ENCODE data around the gene FBXO2. TPM values are rescaled to one million over a fixed set of nuclear protein-coding genes. Genes with fewer than 3 reads are reported as not detected.
"Not testable (repeated sequence)": the region's sequence is repeated elsewhere in the genome, so short reads cannot be mapped to it uniquely, and the experiment has no call there.

FBXO2 gene
- total and polyA plus RNA-seq, 2 donors (not counting 1 experiment from before 2014, with no cell fraction given), result 0.87 to 2.6 TPM

DNA sequence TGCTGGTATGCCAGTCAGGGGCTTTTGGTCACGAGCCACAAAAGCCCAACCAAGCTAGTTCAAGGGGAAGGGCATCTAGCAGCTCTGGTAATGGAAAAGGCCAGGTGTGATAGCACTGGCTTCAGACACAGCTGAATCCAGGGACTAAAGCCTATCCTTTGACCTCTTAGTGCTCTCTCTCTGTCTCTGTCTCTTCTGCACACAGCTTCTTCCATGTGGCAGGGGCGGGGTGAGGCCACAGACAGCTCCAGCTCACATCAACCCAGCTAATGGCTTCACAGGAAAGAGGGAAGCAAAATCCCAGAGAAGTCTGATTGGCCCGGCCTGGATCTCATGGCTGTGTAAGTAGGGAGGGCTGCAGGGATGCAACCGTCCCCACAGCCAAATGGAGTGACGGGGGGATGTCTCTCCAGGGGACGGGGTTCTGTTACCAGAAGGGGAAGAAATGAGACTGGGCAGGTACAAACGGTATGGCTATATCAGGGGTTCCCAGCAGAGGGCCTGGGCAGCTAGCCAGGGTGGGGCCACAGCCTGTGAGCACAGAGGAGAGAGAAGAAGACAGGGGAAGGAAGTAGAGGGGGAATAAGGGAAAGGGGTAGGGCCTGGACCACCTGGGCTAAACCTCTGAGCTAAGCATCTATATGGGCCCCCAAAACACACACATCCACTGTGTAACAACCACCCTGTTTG, 42.4 kb downstream of the FBXO2 start:
- Histone ChIP-seq H4K20me1 (ENCODE audit: control insufficient read depth, extremely low read depth, insufficient read depth, low read length) (no peaks in the 10 kb centered on the region), H3K4me2 (ENCODE audit: extremely low read depth, insufficient read depth, low read length) (no peak overlapping the region), H3K79me2 (ENCODE audit: control insufficient read depth, insufficient read depth, low read length) (no peaks in the 10 kb centered on the region), H3K27ac (ENCODE audit: insufficient read depth, low read length) (no peak overlapping the region), H3K4me3 (replicated peaks in 1 of 4; ENCODE audit: control extremely low read depth in 1 of 4, insufficient read depth in 1 of 4, low read depth in 3 of 4, low read length in 4 of 4) (no peak overlapping the region), H3K36me3 (ENCODE audit: control insufficient read depth, insufficient read depth, low read length) (no peaks in the 10 kb centered on the region), H3K9me3 (ENCODE audit: control insufficient read depth, insufficient read depth, low read depth, low read length) (no peaks in the 10 kb centered on the region), H3K9ac (ENCODE audit: insufficient read depth, low read length) (no peak overlapping the region), H3K27me3 (ENCODE audit: control insufficient read depth, insufficient read depth, low read length) (no peaks in the 10 kb centered on the region), H3K4me1 (ENCODE audit: control insufficient read depth, extremely low read depth, insufficient read depth, low read length) (no peaks in the 10 kb centered on the region), H2AFZ (ENCODE audit: low read length) (no peak overlapping the region)
- TF ChIP-seq CTCF (conservative IDR thresholded peaks at IDR 0.05 in 1 of 2, IDR thresholded peaks at IDR 0.05 in 1 of 2; ENCODE audit: low read depth in 1 of 2, low read length in 2 of 2), result no peak
- no peak for TF ChIP-seq EZH2 (IDR thresholded peaks at IDR 0.05; ENCODE audit: low read length, missing control alignments)
- DNase-seq (ENCODE audit: low read depth in 2 of 2), result no peak

DNA sequence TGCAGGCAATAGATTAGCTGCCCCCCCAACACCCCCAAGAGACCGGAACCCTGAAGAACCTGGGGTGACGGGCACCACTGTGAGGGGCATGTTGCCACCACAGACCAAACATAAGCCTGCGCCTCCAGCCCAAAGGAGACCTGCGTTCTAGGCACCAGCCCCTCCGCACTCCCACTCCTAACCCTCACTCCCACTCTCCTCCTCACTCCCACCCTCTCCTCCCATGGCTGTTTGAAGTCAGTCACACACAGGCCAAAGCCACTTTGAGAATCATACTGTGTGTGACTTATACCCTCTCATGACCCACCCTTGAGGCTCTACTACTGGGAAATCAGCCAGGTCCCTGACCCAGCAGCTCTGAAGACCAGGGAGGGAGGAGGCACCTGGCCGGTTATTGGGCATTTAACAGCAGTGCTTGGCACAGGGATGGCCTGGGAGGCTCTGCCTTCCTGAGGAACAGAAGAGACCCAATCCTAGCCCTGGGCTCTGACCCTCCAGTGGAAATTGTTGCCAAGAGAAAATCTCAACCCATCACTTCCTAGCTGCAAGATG, 43.5 kb downstream of the FBXO2 start:
- Histone ChIP-seq H4K20me1 (ENCODE audit: control insufficient read depth, extremely low read depth, insufficient read depth, low read length) (no peaks in the 10 kb centered on the region), H3K27me3 (ENCODE audit: control insufficient read depth, insufficient read depth, low read length) (no peaks in the 10 kb centered on the region), H3K4me3 (replicated peaks in 1 of 4; ENCODE audit: control extremely low read depth in 1 of 4, insufficient read depth in 1 of 4, low read depth in 3 of 4, low read length in 4 of 4) (no peak overlapping the region), H2AFZ (ENCODE audit: low read length) (no peak overlapping the region), H3K9ac (ENCODE audit: insufficient read depth, low read length) (no peak overlapping the region), H3K4me2 (ENCODE audit: extremely low read depth, insufficient read depth, low read length) (no peak overlapping the region), H3K79me2 (ENCODE audit: control insufficient read depth, insufficient read depth, low read length) (no peaks in the 10 kb centered on the region), H3K9me3 (ENCODE audit: control insufficient read depth, insufficient read depth, low read depth, low read length) (no peaks in the 10 kb centered on the region), H3K36me3 (ENCODE audit: control insufficient read depth, insufficient read depth, low read length) (no peaks in the 10 kb centered on the region), H3K27ac (ENCODE audit: insufficient read depth, low read length) (no peak overlapping the region), H3K4me1 (ENCODE audit: control insufficient read depth, extremely low read depth, insufficient read depth, low read length) (no peaks in the 10 kb centered on the region)
- TF ChIP-seq EZH2 (IDR thresholded peaks at IDR 0.05; ENCODE audit: low read length, missing control alignments), result no peak
- no peak for DNase-seq (ENCODE audit: low read depth in 2 of 2)

DNA sequence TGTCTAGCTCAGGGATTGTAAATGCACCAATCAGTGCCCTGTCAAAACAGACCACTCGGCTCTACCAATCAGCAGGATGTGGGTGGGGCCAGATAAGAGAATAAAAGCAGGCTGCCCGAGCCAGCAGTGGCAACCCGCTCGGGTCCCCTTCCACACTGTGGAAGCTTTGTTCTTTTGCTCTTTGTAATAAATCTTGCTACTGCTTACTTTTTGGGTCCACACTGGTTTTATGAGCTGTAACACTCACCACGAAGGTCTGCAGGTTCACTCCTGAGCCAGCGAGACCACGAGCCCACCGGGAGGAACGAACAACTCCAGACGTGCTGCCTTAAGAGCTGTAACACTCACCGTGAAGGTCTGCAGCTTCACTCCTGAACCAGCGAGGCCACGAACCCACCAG, 44.9 kb downstream of the FBXO2 start:
- not testable (repeated sequence) for H3K9me3 ChIP-seq (ENCODE audit: control insufficient read depth, insufficient read depth, low read depth, low read length); H3K9ac ChIP-seq (ENCODE audit: insufficient read depth, low read length); H3K27ac ChIP-seq (ENCODE audit: insufficient read depth, low read length); H3K27me3 ChIP-seq (ENCODE audit: control insufficient read depth, insufficient read depth, low read length); H3K36me3 ChIP-seq (ENCODE audit: control insufficient read depth, insufficient read depth, low read length); H3K4me2 ChIP-seq (ENCODE audit: extremely low read depth, insufficient read depth, low read length); DNase-seq (ENCODE audit: low read depth in 2 of 2); H3K4me3 ChIP-seq (replicated peaks in 1 of 4; ENCODE audit: control extremely low read depth in 1 of 4, insufficient read depth in 1 of 4, low read depth in 3 of 4, low read length in 4 of 4); H4K20me1 ChIP-seq (ENCODE audit: control insufficient read depth, extremely low read depth, insufficient read depth, low read length); H3K4me1 ChIP-seq (ENCODE audit: control insufficient read depth, extremely low read depth, insufficient read depth, low read length); H3K79me2 ChIP-seq (ENCODE audit: control insufficient read depth, insufficient read depth, low read length); H2AFZ ChIP-seq (ENCODE audit: low read length)

DNA sequence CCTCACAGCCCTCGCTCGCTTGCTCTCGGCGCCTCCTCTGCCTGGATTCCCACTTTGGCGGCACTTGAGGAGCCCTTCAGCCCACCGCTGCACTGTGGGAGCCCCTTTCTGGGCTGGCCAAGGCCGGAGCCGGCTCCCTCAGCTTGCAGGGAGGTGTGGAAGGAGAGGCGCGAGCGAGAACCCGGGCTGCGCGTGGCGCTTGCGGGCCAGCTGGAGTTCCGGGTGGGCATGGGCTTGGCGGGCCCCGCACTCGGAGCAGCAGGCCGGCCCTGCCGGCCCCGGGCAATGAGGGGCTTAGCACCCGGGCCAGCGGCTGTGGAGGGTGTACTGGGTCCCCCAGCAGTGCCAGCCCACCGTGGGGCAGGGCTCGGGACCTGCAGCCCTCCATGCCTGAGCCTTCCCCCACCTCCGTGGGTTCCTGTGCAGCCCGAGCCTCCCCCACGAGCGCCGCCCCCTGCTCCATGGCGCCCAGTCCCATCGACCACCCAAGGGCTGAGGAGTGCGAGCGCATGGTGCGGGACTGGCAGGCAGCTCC, 45.6 kb downstream of the FBXO2 start:
- not testable (repeated sequence) for H3K79me2 ChIP-seq (ENCODE audit: control insufficient read depth, insufficient read depth, low read length); H3K27ac ChIP-seq (ENCODE audit: insufficient read depth, low read length); H3K36me3 ChIP-seq (ENCODE audit: control insufficient read depth, insufficient read depth, low read length); H3K9me3 ChIP-seq (ENCODE audit: control insufficient read depth, insufficient read depth, low read depth, low read length); H2AFZ ChIP-seq (ENCODE audit: low read length); DNase-seq (ENCODE audit: low read depth in 2 of 2); H3K27me3 ChIP-seq (ENCODE audit: control insufficient read depth, insufficient read depth, low read length); H3K4me3 ChIP-seq (replicated peaks in 1 of 4; ENCODE audit: control extremely low read depth in 1 of 4, insufficient read depth in 1 of 4, low read depth in 3 of 4, low read length in 4 of 4); H3K9ac ChIP-seq (ENCODE audit: insufficient read depth, low read length); H3K4me2 ChIP-seq (ENCODE audit: extremely low read depth, insufficient read depth, low read length); H4K20me1 ChIP-seq (ENCODE audit: control insufficient read depth, extremely low read depth, insufficient read depth, low read length); H3K4me1 ChIP-seq (ENCODE audit: control insufficient read depth, extremely low read depth, insufficient read depth, low read length)

All from fibroblast of lung (primary cell).